GM18870 (cell line): ENCODE data around the gene TXNDC16.
A peak's percentile ranks its signal among the peaks of the same experiment; 100 is the strongest.
"Not testable (repeated sequence)": the region's sequence is repeated elsewhere in the genome, so short reads cannot be mapped to it uniquely, and the experiment has no call there.

Experiments used
- ATAC-seq: cut with Tn5 transposase; IDR thresholded peaks from one replicate; pipeline ENCODE4 v1.9.1; 2021; ENCODE audit warnings: moderate library complexity; ENCODE audit not compliant: unreplicated experiment

The TXNDC16 gene

GRCh38 chr14:52552063-52552988 is at the start of gene TXNDC16, which contains the start of gene GPR137C:
Gene TXNDC16 (minus strand): TSS chr14:52552505. CDS start chr14:52543557, 8,948 bp downstream.
Gene GPR137C (plus strand): TSS chr14:52552836. CDS start chr14:52553148, 312 bp downstream.
- peak; percentile 97 for ATAC-seq

GRCh38 chr14:52599974-52600373 is 47.7 kb upstream of the TXNDC16 start:
- no peak for ATAC-seq

GRCh38 chr14:52598568-52598967 is 46.3 kb upstream of the TXNDC16 start:
- no peak for ATAC-seq

GRCh38 chr14:52596861-52597260 is 44.6 kb upstream of the TXNDC16 start:
- no peak for ATAC-seq

- ATAC-seq = no peak
Observed at GRCh38 chr14:52596320-52596719, 44.0 kb upstream of the TXNDC16 start.

- no peak for ATAC-seq
Observed at GRCh38 chr14:52590318-52590717, 38.0 kb upstream of the TXNDC16 start.

GRCh38 chr14:52589646-52590045 is 37.3 kb upstream of the TXNDC16 start:
- ATAC-seq = no peak

GRCh38 chr14:52583544-52583943 is 31.2 kb upstream of the TXNDC16 start:
- no peak for ATAC-seq

GRCh38 chr14:52575858-52576257 is 23.6 kb upstream of the TXNDC16 start:
- ATAC-seq = no peak

- ATAC-seq = not testable (repeated sequence)
Observed at GRCh38 chr14:52568454-52568853, 16.1 kb upstream of the TXNDC16 start.

- ATAC-seq = no peak
Observed at GRCh38 chr14:52563120-52563519, 10.8 kb upstream of the TXNDC16 start.

GRCh38 chr14:52558688-52559087 is 6.4 kb upstream of the TXNDC16 start:
- ATAC-seq = no peak

- ATAC-seq = no peak
Observed at GRCh38 chr14:52553671-52554575, 1.6 kb upstream of the TXNDC16 start.

GRCh38 chr14:52553002-52553670 is 831 bp upstream of the TXNDC16 start:
- no peak for ATAC-seq

GRCh38 chr14:52551696-52552062 is 626 bp downstream of the TXNDC16 start:
- ATAC-seq = no peak

- no peak for ATAC-seq
Observed at GRCh38 chr14:52551205-52551604, 1.1 kb downstream of the TXNDC16 start.

GRCh38 chr14:52550661-52551060 is 1.6 kb downstream of the TXNDC16 start:
- ATAC-seq = no peak

- no peak for ATAC-seq
Observed at GRCh38 chr14:52547526-52547925, 4.8 kb downstream of the TXNDC16 start.

- no peak for ATAC-seq
Observed at GRCh38 chr14:52547027-52547426, 5.3 kb downstream of the TXNDC16 start.

- no peak for ATAC-seq
Observed at GRCh38 chr14:52546318-52546670, 6.0 kb downstream of the TXNDC16 start.
